HG02798 (cell line): Measurements from ENCODE around the gene ATF6.
"Not testable (repeated sequence)": the region's sequence is repeated elsewhere in the genome, so short reads cannot be mapped to it uniquely, and the experiment has no call there.

Experiments used
- ATAC-seq: cut with Tn5 transposase; IDR thresholded peaks from one replicate; pipeline ENCODE4 v1.9.1; 2021; ENCODE audit warnings: mild to moderate bottlenecking; ENCODE audit not compliant: unreplicated experiment, poor library complexity

The ATF6 gene

GRCh38 chr1:161766102-161766981, at the start of gene ATF6:
Gene ATF6, plus strand, starts transcription at chr1:161766320. Its CDS starts 41 bp downstream, at chr1:161766361.
- ATAC-seq = peak; percentile 73

GRCh38 chr1:161718559-161719324, 47.4 kb upstream of the ATF6 start:
- ATAC-seq = no peak

- no peak for ATAC-seq
These were observed 46.9 kb upstream of the ATF6 start for GRCh38 chr1:161719325-161719611.

GRCh38 chr1:161720422-161720821, 45.7 kb upstream of the ATF6 start:
- no peak for ATAC-seq

- no peak for ATAC-seq
These were observed 45.0 kb upstream of the ATF6 start, which contains the start of gene FCRLB for GRCh38 chr1:161720956-161721737. Gene FCRLB, plus strand, starts transcription at chr1:161721544. Its CDS starts 1,129 bp downstream, at chr1:161722673.

- no peak for ATAC-seq
These were observed 44.3 kb upstream of the ATF6 start for GRCh38 chr1:161721738-161722343.

- ATAC-seq = no peak
These were observed 43.7 kb upstream of the ATF6 start for GRCh38 chr1:161722406-161722805.

GRCh38 chr1:161723459-161724141, 42.5 kb upstream of the ATF6 start:
- ATAC-seq = no peak

- not testable (repeated sequence) for ATAC-seq
These were observed 40.7 kb upstream of the ATF6 start for GRCh38 chr1:161725258-161725907.

- ATAC-seq = peak; percentile 14
These were observed 40.1 kb upstream of the ATF6 start for GRCh38 chr1:161725908-161726472.

- ATAC-seq = peak; percentile 65
These were observed 39.5 kb upstream of the ATF6 start for GRCh38 chr1:161726473-161727255.

GRCh38 chr1:161727256-161727924, 38.7 kb upstream of the ATF6 start:
- ATAC-seq = peak; percentile 8

- ATAC-seq = no peak
These were observed 37.5 kb upstream of the ATF6 start for GRCh38 chr1:161728376-161729226.

GRCh38 chr1:161730050-161730564, 36.0 kb upstream of the ATF6 start:
- ATAC-seq = no peak

- no peak for ATAC-seq
These were observed 34.9 kb upstream of the ATF6 start for GRCh38 chr1:161731241-161731640.

GRCh38 chr1:161731981-161732718, 34.0 kb upstream of the ATF6 start:
- no peak for ATAC-seq
